Neural progenitor cell (in vitro differentiated cells): Measurements from ENCODE around the gene STK39.

ENCODE experiments used
- EZH2 ChIP-seq: fragments of 200-600 bp; sonication (generic); IDR thresholded peaks from 2 replicates; pipeline ENCODE4 v1.6.1; 2017; ENCODE audit warnings: antibody characterized with exemption, mild to moderate bottlenecking, moderate library complexity
- EZH2phosphoT487 ChIP-seq: fragments of 200-600 bp; sonication (generic); IDR thresholded peaks from 2 replicates; pipeline ENCODE4 v1.6.1; 2017; ENCODE audit warnings: antibody characterized with exemption
- TF ChIP-seq, protein P1 (sequence below): fragments of 200-600 bp; sonication (generic); IDR thresholded peaks from 2 replicates; pipeline ENCODE4 v1.5.1; 2017; ENCODE audit warnings: antibody characterized with exemption, mild to moderate bottlenecking

DNA sequence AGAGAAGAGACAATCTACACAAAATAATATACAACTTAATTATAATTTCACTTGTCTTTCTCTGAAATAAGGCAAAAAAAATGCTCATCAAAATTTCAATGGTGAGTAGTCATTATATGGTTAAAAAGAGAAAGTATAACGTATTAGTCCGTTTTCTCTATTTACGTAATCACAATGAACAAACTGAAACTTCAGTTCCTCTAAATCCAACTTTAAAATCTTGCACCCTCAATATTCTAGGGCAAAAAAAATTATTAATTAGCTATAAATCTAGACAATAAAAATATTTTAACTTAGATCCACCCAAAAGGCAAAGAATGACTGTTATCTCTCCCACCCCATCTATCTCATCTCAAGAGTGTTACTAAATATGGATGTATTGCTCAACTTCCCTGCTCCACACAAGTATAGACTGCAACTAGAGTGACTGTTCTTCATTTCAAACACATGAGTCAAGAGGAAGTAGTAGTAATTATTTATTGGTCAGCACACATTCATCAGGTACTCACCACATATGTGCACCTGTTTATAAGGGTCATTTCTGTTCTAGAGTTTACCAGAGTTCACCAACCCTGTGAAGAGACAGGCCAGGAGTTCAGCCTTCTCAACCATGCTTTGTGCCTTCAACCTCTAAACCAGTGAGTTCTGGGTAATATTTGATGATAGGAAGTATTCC is 36.4 kb downstream of the STK39 start:
- TF ChIP-seq EZH2phosphoT487 (no peak), EZH2 (no peak)
- TF ChIP-seq, protein P1, sequence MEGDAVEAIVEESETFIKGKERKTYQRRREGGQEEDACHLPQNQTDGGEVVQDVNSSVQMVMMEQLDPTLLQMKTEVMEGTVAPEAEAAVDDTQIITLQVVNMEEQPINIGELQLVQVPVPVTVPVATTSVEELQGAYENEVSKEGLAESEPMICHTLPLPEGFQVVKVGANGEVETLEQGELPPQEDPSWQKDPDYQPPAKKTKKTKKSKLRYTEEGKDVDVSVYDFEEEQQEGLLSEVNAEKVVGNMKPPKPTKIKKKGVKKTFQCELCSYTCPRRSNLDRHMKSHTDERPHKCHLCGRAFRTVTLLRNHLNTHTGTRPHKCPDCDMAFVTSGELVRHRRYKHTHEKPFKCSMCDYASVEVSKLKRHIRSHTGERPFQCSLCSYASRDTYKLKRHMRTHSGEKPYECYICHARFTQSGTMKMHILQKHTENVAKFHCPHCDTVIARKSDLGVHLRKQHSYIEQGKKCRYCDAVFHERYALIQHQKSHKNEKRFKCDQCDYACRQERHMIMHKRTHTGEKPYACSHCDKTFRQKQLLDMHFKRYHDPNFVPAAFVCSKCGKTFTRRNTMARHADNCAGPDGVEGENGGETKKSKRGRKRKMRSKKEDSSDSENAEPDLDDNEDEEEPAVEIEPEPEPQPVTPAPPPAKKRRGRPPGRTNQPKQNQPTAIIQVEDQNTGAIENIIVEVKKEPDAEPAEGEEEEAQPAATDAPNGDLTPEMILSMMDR, result no peak
